NCI-H2196 (cell line): ENCODE data around the gene AAGAB.
A peak's percentile ranks its signal among the peaks of the same experiment; 100 is the strongest.
"Not testable (repeated sequence)": the region's sequence is repeated elsewhere in the genome, so short reads cannot be mapped to it uniquely, and the experiment has no call there.

ENCODE experiments used
- DNase-seq: peaks from one replicate; lab custom pipeline; 2025; ENCODE audit not compliant: unreplicated experiment; lab: John Stamatoyannopoulos, UW

AAGAB gene, protein sequence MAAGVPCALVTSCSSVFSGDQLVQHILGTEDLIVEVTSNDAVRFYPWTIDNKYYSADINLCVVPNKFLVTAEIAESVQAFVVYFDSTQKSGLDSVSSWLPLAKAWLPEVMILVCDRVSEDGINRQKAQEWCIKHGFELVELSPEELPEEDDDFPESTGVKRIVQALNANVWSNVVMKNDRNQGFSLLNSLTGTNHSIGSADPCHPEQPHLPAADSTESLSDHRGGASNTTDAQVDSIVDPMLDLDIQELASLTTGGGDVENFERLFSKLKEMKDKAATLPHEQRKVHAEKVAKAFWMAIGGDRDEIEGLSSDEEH

DNA sequence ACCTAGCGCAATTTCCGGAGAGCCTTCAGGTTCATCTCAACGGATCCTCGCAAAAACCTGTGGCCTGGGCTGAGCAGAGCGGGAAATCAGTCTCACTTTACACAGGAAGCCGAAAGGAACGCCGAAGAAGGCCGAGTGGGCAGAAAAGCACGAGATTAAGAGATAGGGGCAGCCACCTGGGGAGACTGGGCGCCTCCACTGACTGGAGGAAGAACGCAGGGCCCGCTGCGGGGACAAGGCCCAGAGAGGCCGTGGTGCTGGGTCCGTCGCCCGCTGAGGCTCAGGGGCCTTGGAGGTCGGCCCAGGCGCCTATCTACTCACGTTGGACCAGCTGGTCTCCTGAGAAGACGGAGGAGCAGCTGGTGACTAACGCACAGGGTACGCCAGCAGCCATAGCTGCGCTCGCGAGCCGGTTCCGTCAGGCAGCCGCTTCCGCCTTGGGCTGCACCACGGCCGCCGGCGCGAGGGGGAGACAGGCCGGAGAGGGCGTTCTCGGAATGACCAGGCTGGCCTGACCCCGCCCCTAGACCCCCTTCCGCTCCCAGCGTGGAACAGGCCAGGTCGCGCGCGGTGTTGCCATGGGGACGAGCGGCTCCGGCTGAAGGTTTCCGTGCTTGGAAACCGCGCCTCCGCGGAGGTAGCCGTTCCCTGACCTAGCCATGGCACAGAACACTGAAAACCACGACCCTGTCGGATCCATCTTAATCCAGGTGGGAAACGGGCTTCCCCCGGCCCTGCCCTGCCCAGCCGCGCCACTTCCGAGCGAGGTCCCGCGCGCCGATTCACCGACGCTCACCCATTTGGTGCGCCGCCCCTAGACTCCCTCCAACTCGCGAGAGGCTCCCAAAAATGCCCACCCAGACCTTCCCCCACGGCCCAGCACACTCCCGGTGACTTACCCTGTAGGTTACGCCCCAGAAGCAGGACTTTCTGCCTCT lies at the start of gene AAGAB, which contains the start of gene IQCH:
Gene AAGAB, minus strand, starts transcription at position 424 of the 938 bp plus-strand sequence. Its CDS starts 30 bp downstream, at position 394.
Gene IQCH, plus strand, starts transcription at position 549 of the 938 bp plus-strand sequence. Its CDS starts 111 bp downstream, at position 660.
- DNase-seq = peak; percentile 89

DNA sequence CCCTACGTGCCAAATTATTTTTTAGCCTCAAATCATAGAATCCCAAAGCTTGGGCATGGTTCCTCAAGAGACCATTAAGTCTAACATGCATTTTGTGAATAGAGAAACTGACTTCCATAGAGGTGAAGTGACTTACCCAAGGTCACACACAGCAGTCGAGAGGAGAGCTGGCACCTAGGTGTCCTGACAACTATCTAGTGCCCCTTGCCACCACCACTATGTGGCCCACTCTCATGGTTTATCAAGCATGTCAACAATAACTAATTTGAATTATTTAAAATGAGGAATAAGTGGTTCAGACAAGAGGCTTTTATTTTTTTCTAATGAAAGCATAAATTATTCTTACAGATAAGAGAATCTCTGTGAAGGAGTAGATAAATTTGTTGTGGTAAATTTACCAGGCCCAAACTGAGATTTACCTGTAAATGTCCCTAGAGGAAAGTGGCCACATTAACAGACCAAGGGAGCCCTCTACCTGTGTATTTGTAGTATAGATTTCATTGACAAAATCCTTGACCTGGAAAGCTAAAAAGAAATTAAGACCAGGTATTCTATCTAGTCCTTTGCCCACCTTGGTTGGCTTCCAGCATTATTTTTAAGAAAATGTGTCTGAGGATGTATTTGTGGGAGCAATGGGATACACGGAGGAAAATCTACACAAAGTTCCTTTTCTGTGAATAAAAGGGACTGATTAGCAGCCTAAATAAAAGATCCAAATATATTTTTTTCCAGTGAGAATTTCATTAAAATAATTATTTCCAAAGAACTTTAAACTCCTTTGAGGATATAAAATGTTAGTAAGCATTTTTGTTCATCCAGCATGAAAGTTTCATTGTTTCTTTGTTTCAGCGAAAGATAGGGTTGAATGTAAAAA lies 49.3 kb upstream of the AAGAB start:
- peak; percentile 34 for DNase-seq

GRCh38 chr15:67300266-67301025 lies 46.0 kb upstream of the AAGAB start:
- DNase-seq = no peak

DNA sequence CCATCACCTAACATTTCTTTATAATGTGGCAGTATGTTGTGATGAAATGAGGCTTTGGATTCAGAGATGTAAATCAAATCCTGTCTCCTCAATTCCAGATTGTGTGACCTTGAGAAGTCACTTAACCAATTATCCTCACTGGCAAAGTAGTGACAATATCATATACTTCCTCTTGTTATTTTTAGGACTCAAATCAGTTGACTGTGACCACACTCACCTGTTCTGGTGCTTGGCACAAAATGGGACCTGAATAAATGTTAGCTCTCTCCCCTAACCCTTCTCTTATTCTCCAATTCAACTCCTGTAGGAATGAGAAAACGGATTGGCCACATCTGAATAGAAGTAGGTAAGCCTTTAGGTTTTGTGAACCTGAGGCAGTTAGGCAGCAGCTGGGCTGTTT lies 42.2 kb upstream of the AAGAB start:
- no peak for DNase-seq

DNA sequence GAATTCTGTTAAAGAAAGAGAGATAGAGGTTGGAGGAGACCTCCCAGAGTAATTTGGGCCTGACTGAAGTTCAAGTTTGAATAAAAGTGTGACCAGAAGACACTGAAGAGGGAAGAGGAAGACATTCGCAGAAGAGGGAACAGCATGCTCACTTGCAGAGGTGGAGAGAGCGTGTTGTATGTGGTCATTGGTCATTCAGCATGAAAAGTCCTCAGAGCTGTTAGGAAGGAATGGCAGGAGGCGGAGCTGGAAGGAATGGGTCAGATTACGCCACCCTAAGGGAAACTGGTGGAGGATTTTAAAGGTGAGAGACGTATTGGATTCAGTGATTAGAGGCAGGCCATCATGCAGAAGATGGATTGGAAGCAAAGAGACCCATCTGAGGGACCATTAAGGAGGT lies 41.7 kb upstream of the AAGAB start:
- DNase-seq = no peak

DNA sequence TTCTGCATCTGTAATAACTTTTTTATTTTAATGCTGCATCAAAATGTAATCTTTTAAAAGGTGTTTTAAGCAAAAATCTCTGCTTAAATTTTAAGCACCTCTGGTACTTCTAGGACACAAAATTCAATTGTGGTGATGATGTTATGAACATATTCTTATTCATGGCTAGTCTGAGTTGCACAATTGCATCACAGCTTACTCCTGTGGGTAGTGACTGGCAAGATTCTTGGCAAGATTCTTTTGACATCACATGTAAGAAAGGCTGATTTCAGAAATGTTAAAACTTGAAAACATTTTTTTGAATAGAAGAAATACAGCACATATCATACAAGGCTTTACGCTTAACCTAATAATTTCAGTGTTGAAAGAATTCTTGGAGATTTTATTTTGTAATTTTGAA lies 35.9 kb upstream of the AAGAB start:
- DNase-seq = no peak

GRCh38 chr15:67286400-67286799 lies 31.9 kb upstream of the AAGAB start:
- not testable (repeated sequence) for DNase-seq

DNA sequence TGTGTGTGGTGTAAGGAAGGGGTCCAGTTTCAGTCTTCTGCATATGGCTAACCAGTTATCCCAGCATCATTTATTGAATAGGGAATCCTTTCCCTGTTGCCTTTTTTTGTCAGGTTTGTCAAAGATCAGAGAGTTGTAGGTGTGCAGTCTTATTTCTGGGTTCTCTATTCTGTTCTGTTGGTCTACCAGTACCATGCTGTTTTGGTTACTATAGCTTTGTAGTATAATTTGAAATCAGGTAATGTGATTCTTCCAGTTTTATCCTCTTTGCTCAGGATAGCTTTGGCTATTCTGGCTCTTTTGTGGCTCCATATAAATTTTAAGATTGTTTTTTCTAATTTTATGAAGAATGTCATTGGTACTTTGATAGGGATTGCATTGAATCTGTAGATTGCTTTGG lies 31.2 kb upstream of the AAGAB start:
- DNase-seq = not testable (repeated sequence)

- no peak for DNase-seq
Measured at GRCh38 chr15:67281714-67282113, 27.3 kb upstream of the AAGAB start.

DNA sequence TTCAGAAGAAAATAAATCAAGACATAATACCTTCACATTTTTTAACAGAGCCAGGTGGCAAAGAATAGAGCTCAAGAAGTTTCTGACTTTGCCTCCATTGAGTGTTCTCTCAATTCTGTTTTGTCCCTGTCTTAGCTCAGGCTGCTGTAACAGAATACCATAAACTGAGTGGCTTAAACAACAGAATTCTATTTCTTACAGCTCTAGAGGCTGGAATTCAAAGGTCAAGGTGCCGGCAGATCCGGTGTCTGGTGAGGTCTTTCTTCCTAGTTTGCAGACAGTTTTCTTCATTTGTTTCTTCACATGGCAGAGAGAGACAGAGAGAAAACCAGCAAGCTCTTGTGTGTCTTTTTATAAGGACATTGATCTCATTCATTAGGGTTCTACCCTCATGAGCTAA lies 25.8 kb upstream of the AAGAB start:
- DNase-seq = no peak

DNA sequence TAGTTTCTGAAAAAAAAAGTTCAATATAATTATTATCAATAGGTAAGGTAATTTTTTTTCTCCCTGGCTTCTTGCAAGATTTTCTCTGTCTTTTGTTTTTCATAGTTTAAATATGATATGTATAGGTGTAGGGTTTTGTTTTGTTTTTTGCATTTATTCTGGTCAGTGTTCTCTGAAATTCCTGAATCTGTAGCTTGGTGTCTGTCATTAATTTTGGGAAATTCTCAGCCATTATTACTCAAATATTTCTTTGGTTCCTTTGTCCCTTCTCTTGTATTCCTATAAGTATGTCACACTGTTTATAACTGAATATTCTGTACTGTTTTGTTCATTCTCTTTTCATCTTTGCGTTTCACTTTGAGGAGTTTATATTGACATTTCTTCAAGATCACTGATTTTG lies 22.2 kb upstream of the AAGAB start:
- DNase-seq = no peak

DNA sequence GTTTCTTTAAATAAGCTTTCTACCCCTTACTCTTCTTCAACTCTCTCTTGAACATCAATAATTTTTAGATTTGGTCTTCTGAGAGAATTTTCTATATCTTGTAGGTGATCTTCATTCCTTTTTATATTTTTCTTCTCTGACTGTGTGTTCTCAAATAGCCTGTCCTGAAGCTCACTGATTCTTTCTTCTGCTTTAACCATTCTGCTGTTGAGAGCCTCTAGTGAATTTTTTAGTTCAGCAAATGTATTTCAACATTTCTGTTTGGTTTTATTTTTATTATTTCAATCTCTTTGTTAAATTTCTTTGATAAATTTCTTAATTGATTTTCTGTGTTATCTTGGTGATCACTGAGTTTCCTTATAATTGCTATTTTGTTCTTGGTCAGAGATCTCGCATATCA lies 19.8 kb upstream of the AAGAB start:
- DNase-seq = no peak

DNA sequence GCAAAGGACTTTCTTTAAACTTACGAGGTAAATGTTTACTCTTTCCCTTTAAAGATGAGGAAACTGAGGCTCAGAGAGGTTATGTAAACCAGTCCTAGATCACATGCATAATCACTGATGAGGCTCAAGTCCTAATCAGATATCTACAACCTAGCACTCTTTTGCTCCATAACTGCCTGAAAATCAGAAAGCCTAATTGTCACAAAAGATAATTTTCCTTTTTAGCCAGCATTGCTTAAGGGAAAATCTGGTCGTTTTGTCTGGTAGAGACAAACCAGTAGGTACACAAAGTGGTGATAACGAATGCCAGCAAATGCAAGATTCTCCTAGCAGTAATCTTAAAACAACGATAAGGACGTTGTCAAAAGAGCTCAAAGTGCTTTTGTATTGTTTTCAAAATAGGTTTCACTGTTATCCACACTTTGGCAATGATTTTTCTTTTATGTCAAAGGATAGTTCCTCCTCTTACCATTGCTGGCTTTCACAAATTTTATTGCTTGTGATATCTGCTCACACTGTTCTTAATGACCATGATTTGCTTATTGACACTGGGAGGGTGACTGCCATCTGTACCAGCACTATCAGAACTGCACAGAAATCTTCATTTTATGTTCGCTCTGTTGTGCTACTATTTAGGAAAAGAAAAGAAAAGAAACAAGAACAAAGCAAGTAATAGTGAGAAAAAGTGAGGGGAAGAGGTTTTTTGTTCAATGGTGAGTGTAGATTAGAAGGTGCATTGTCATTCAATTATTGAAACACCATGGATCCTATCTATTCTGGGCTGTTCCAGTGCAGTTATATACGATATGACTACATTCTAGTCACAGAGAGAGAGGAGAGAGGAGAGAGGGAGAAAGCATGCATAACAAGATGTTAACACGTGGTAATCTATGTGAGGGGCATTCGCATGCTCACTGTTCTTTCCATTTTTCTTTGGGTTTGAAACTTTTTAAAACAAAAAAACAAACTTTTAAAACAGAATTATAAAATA lies 13.8 kb upstream of the AAGAB start:
- DNase-seq = no peak

GRCh38 chr15:67267440-67267839 lies 13.0 kb upstream of the AAGAB start:
- no peak for DNase-seq

GRCh38 chr15:67266870-67267269 lies 12.4 kb upstream of the AAGAB start:
- DNase-seq = no peak

DNA sequence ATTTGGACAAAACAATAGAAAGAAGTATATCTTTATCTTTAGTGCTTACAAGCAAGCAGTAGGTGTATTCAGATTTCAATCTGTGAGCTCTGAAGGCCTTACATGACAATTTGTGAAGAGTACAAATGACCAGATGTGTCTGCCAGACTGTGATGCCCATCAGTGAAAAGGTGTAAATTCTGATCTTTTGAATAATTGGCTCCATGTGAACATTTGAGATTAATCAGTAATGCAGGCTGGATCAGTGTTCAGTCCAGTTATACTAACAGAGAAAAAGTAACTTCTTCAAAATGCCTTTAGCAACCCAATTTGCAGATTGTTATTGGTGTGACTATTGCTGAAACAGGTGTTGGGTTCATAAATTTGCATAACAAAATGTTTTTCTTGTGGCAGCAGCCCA lies 5.3 kb upstream of the AAGAB start:
- DNase-seq = no peak

DNA sequence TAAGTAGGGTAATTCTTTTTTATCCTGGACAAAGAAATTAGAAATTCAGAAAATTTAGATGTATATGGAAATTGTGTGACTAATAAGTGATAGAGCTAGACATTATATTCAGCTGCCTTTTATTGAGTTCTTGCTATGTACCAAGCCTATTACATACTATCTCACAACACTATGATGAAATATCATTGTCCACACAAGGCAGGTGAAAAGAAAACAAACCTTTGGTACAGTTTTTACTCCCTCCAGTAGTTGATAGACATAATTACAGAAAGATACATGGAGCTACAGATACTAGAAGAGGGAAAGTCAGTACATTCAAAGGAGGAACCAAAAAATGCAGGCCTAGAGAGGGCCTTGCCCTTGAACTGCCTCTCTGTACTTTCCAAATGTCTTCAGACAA lies 4.9 kb upstream of the AAGAB start:
- no peak for DNase-seq

DNA sequence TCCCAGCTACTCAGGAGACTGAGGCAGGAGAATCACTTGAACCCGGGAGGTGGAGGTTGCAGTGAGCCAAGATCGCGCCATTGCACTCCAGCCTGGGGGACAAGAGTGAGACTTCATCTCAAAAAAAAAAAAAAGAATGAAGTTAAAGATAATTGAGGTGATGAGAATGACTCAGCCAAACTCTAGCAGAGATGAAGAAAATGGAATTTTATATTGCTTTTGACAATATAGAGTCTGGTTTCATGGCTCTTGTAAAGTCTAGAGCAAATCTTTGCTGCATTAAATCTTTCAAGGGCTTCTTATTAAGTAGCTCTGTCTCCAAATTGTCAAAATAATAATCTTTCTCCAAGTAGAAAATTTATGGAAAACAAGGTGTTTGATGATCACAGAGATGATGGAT lies 4.0 kb upstream of the AAGAB start:
- not testable (repeated sequence) for DNase-seq

GRCh38 chr15:67256051-67256450 lies 1.6 kb upstream of the AAGAB start:
- DNase-seq = no peak
